HG03196 (cell line): ENCODE results near the gene AP4M1.
"Not testable (repeated sequence)": the region's sequence is repeated elsewhere in the genome, so short reads cannot be mapped to it uniquely, and the experiment has no call there.

Source experiments
- ATAC-seq: cut with Tn5 transposase; IDR thresholded peaks from one replicate; pipeline ENCODE4 v1.9.1; 2021; ENCODE audit not compliant: unreplicated experiment

AP4M1 gene

DNA sequence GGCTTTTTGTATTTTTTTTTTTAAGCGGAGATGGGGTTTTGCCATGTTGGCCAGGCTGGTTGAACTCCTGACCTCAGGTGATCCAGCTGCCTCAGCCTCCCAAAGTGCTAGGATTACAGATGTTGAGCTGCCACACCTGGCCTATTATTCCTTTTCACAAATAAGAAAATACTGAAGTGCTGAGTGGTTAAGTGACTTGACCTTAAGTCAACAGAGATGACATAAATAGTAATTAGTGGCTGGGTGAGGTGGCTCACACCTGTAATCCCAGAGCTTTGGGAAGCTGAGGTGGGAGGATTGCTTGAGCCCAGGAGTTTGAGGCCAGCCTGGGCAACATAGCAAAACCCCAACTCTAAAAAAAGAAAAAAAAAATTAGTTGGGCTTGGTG lies 28.8 kb downstream of the AP4M1 start:
- not testable (repeated sequence) for ATAC-seq

DNA sequence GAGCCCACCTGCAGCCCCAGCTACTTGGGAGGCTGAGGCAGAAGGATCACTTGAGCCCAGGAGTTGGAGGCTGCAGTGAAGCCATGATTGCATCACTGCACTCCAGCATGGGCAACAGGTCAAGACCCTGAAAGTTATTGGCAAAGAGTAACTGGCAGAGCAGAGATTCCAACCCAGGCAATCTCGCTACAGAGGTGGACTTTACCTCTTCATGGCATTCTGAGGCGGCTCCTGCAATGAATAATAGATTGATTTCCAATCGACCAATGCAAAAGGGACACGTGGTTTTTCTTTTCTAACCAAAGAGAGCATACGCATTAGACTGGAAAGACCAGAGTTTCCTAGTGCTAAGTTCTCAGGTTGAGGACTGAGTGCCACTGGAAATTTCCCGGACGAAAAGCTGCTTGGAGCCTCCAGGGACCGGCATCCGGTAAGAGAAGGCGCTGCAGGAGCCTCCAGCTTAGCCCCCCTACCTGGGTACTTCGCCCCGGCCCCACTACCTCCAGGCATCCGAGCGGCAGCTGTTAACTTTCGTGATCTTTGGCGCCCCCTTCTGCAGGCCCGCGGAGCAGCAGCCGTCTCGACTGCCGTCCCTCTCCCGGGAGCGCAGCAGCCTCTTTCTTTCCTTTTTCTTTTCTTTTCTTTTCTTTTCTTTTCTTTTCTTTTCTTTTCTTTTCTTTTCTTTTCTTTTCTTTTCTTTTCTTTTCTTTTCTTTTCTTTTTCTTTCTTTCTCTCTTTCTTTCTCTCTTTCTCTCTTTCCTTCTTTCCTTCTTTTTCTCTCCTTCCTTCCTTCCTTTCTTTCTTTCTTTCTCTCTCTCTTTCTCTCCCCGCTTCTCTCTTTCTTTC lies 29.4 kb downstream of the AP4M1 start:
- no peak for ATAC-seq

DNA sequence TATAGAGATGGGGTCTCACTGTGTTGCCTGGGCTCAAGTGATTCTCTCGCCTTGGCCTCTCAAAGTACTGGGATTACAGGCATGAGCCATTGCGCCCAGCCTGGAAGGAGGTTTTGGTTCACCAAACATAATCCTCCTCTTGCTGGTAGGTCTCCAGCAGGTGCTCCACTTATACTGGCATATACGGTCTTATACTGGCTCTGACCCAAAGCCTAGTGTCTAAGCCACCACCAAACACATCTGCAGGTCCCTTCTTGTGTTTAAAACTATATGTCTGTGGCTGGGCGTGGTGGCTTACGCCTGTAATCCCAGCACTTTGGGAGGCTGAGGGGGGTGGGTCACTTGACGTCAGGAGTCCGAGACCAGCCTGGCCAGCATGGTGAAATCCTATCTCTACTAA lies 30.7 kb downstream of the AP4M1 start:
- ATAC-seq = no peak

DNA sequence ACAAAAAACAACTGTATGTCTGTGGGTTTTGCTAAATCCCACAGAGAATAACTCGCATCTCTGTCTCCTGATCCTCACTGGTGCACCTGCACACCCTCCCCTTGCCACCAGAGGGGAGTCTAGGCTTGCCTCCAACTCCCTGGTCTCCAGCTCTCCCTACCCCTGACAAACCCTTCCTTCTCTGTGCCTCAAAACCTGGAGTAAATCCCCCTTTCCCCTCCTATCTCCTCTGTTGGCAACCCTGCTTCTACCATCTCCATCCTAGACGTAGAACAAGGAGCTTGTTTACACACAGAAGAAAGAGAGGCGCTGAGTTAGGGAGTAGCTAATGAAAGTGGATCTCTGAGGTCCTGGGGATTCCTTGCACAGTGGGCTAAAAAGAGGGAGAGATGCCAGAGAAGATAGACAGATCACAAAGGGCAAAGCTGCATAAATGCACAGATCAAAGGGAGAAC lies 31.3 kb downstream of the AP4M1 start:
- no peak for ATAC-seq

DNA sequence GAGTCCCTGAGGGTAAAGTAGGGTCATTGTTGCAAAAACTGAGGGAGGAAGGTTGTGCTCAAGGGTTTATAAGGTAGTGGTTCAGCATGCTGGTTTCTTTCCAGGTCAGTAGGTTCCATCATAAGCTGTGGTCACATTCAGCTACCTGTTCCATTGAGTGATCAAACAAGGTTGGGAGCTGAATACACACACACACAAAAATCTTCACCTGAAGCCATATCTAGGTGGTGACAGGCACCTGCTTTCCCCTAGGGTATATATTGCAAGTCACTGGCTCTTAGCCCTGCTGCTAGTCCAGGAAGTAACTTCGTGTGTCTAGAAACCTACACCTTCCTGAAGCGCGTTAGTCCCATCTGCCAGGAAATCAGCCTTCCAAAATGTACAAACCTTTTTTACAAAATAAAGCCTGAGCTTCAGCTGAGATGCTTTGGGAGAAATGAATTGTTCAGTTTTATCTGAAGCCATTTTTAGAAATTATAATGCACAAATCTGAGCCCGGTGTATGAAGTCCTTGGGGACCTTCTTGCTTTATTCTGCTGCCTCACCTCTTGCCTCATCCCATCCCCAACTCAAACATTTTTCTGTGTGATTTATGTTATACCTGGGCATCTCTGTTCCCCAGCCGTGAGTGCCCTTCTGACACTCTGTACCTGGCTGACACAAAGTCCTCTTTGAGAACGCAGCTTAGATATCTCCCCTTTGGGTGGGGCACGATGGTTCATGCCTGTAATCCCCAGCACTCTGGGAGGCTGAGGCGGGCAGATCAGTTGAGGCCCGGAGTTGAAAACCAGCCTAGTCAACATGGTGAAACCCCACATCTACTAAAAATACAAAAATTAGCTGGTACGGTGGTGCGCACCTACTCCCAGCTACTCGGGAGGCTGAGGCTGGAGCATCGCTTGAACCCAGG lies 36.7 kb downstream of the AP4M1 start:
- ATAC-seq = no peak

DNA sequence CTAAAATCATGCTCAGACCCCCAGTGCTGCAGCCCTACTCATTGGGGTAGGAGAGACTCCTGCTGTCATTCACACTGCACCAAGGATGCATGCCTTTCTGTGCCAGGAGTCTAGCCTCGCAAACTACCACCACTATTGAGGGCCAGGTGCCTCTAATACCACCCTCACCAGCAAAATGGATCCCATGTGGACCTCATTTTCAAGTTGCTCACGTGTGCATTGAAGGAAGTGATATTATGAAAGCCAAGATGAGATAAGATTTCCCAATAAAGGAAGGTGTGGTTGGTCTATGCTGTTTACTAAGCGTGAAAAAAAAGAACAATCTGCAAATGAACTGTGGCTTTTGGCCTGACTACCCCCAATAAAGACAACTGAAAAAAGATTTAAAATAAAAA lies 40.1 kb downstream of the AP4M1 start:
- no peak for ATAC-seq

DNA sequence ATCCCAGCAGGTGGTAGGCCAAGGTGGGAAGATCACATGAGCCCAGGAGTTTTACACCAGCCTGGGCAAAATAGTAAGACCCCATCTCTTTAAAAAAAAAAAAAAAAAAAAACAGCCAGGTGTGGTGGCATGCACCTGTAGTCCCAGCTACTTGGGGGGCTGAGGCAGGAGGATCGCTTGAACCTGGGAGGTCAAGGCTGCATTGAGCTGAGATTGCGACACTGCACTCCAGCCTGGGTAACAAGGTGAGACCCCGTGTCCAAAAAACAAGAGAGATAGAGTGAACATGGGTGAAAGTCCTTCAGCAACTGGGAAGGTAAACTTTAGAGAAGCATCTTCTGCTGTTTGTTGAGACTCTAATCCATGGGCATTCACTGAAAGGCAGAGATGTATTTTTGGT lies 41.0 kb downstream of the AP4M1 start:
- ATAC-seq = no peak

DNA sequence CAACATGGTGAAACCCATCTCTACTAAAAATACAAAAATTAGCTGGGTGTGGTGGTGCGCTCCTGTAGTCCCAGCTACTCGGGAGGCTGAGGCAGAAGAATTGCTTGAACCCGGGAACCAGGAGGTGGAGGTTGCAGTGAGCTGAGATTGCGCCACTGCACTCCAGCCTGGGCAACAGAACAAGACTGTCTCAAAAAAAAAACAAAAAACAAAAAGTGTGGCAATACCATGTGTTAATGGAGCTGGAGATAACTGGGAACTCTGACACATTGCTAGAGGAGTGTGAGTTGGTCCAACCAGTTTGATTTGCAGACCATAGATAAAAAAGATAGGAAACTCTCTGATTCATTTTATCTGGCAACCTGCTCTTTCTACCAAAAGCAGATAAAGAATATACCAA lies 44.9 kb downstream of the AP4M1 start:
- not testable (repeated sequence) for ATAC-seq

DNA sequence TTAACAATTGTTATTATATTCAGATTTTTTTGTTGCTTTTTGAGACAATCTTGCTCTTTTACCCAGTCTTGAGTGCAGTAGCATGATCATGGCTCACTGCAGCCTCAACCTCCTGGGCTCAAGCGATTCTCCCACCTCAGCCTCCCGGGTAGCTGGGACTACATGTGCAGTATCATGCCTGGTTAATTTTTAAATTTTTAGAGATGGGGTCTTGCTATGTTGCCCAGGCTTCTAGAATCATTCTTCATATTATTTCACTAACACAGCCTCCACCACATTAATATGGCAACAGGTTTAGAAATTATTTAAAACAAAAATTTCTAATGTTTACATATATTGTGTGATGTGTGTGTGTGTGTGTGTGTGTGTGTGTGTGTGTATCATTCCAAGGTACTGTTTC lies 45.8 kb downstream of the AP4M1 start:
- ATAC-seq = no peak

DNA sequence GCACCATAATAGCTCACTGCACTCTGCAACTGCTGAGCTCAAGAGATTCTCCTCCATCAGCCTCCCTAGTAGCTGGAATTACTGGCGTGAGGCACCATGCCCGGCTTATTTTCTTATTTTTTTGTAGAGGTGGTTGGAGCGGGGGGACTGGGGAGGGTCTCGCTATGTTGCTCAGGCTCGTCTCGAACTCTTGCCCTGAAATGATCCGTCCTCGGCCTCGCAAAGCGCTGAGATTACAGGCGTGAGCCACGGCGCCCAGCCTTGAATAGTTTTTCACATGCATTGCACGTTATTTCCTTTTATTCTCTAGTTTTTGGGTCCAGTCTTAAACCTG lies 46.7 kb downstream of the AP4M1 start:
- ATAC-seq = no peak

DNA sequence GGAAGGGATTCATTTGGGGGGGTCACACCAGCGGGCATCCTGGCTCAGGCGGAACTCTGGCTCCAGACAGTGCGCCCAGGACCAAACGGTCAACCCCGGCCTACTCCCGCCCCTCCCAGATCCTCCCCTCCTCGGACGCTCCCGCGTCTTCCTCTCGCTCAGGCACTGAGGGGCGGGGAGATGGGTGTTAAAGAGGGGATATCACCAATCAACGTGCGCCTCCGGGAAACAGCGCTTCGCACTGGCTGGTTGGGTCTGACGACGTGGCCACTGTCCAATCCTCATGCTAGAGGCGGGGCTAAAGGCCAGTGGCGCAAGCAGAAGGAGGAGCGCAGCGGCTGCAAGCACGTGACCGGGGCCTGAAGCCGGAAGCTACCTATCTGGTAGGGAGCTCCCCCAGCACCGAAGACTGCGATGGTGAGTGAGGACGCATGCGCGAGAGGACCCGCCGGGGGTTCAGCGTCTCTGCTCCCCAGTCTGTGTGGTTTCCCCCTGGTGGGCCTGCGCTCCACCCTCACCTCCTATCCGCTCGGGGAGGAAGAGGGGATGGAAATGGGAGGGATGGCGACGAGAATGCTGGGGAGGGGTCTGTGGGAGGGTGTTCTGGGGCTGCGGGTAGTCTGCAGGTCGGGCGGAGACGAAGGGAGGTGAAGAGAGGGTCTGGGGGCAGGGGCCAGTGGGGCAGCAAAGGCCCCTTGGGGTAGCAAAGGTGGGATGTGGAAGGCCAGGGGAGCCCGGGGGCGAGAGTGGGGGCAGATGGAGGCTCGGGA lies 47.3 kb downstream of the AP4M1 start, which contains the start of gene LAMTOR4:
Gene LAMTOR4, plus strand, starts transcription at position 360 of the 770 bp plus-strand sequence. Its CDS starts 55 bp downstream, at position 415.
- peak; percentile 98 for ATAC-seq

DNA sequence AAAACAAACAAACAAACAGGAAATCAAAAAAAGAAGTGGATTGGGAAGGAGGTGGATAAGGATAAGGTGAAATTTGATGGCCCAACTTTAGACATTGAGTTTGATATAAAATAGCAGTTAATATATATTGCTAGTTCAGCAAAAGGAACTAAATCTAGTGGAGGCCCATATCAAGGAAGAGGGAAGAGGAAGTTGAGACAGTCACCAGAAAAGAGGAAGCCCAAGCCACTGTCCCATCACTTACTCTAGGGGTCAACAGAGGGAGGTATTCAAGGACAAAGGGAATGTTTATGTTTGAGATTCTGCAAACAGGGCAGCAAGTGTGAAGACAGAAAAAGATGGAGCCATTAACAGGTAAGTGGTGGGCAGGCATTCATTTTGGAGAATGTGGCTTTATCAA lies 51.0 kb downstream of the AP4M1 start:
- no peak for ATAC-seq

DNA sequence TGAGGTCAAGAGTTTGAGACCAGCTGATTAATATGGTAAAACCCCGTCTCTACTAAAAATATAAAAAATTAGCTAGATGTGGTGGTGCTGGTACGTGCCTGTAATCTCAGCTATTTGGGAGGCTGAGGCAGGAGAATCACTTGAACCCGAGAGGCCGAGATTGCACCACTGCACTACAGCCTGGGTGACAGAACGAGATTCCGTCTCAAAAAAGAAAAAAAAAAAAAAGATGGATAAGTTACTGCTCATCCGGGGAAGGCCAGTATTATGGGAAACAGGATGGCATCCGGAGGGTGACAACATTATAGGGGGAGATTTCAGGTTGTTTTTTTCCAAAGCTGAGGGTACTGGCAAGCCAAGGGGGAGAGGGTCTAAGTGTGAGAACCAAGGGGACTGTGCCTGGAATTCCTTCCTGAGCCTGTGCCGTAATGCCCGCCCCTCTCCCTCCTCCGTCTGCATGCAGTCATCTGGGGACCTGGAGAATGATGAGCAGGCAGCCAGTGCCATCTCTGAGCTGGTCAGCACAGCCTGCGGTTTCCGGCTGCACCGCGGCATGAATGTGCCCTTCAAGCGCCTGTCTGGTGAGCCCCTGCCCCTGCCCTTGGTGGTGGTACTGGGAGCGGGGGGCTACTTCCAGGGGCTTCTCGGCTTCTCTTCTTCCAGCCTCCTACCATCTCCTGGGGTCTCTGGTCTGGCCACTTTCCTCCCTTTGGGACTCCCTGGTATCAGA lies 51.7 kb downstream of the AP4M1 start:
- no peak for ATAC-seq

DNA sequence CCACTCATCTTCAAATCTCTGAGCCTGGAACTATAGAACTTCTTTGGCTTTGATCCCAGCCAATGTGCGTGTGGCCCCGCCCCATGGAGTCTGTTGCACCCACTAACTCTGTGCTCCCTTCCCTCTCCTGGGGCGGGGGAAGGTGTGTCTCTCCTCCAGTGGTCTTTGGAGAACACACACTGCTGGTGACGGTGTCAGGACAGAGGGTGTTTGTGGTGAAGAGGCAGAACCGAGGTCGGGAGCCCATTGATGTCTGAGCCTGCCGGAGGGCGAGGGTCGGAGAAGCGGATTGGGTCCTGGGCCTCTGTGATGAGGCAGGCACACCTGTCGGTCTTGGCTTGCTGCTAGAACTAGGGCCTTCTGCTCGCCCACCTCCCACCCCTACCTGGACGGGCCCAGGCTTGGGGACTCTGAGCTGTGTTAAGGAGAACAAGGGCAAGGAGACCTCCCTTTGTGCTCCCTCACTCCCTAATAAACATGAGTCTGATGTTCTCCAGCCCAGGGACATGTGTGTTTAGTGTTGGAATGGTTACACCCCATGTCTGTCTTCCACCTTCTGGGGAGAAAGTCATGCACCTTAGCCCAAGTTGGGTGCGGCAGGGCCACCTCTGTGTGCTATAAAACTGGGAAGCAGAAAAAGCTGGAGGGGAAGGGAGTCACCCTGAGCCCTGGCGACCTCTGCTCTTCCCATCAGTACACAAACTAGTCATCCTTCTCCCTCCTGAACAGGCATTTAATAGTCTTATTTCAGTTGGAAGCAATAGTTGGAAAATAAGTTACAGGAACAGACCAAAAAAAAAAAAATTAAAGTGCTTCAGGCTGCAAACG lies 52.5 kb downstream of the AP4M1 start:
- no peak for ATAC-seq

DNA sequence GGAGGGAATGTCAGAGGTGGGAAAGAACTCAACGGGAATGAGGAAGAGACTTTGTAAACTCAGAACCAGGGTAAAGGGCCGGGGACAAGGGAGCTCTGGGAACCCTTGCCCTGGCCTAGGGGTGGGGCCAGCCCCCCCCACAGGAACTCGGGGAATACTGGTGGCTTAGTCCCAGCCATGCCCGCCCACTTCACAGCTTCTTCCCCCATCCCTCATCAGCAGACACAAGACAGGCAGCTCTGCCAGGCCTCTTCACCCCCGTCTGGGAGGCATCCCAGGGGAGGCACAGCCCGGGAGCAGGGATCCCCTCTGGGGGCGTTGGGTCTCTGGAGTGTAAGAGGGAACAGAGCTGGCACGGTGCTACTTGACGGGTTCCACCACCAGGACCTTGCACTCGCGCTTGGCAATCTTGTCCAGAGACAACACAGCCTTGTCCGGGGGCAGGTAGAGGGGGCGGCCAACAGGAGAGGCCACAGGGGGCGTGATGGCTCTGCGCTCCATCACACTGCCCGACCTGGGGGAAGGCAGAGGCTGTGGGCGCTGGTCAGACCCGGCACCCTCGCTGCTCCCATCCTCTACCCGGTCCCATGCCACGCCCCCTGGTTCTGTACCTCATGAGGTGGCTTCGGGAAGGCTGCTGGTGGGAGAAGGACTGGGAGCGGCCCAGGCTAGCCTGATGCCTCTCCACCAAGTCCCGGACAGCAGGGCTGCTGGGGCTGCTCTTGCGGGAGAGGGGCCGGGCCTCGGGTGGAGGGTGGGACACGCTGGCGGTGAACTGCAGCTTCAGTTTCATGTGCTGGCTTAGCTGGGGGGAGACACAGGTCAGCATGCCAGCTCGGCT lies 53.4 kb downstream of the AP4M1 start:
- no peak for ATAC-seq

DNA sequence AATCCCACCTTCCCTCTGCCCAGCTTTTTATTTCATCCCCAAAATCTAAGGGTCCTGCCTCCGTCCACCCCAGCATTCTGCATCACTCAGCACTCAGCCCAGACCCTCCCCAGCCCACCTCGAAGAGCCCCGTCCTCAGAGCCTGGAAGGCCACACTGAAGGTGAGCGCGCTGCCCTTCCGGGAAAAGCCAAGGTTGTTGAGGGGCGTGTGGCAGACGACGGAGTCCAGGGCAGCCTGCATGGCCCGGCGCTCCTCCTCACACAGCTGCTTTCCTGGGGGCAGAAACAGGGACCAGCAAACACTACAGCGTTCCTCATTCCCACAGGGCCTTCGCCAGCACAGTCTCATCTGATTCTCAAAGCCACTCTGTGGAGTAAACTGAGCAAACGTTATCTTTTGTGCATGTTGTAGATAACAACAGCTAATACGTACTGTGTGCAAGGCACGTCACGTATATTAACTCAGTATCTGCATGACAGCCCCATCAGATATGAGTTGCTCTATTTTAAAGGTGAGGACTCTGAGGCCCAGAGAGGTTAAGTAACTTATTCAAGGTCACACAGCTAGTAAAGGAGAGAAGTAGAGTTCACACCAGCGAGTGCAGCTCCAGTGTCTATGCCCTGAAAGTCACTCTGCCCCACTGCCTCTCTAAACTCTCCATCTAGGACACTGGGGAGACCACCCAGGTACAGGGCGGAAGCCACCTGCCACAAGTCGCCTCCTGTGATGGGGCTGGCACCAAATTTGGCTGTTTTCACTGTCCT lies 54.3 kb downstream of the AP4M1 start:
- ATAC-seq = no peak

DNA sequence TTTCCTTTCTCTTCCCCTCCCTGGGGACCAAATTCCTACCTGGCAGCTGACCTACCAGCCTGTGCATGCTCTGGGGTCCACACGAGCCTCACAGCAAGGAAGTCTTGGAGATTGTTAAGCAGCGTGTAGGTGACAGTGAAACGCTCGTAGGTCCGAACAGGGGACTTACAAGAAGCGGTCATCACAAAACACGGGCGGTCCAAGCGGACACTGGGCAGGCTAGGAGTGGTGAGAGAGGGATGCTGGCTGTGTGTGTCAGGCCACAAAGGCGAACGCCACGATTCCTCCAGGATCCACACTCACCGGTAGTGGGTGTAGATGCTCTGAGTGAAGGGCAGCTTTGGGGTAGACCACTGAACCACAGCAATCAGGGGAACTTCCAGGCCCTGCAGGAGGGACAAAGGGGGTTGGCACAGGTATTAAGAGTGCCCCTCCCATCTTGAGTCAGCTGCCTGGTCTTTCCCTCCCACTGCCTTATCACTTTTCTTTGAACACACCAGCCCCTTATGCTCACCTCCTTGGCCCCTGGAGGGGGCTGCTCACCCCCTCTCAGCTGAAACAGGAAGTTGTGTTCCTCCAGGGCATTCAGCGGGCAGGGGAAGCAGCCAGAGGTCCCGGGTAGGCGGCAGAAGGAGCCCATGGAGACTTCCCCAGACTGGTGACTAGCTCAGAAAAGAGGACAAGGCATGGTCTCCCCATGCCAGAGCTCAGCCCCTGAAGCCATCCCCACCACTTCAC lies 55.1 kb downstream of the AP4M1 start:
- ATAC-seq = no peak

DNA sequence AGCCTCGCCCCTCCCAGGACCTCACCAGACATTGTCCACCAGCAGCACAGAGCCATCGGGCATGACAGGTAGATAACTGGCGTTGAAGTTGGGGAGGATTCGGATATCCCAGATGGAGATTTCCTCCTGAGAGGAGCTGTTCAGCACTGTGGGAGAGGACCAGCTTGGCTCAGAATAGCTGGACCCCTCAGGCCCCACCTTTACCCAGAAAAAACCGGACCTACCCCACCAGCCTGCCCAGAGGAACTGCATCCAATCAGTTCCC lies 55.6 kb downstream of the AP4M1 start:
- ATAC-seq = no peak
